Left ventricle myocardium inferior (tissue), 1 donor: ENCODE data around the gene UHRF2. TPM values are rescaled to one million over a fixed set of nuclear protein-coding genes. Genes with fewer than 3 reads are reported as not detected.

ENCODE experiments used
- DNase-seq: peaks from one replicate; pipeline ENCODE4 v3.0.0-alpha.2; 2020
- H3K27ac ChIP-seq: fragments of 200-600 bp; replicated peaks from 2 replicates; pipeline ENCODE4 v1.8.0; 2021
- H3K27me3 ChIP-seq: fragments of 200-600 bp; 2 replicates; pipeline ENCODE4 v1.8.0; 2021; ENCODE audit warnings: low read depth
- H3K36me3 ChIP-seq: fragments of 200-600 bp; 2 replicates; pipeline ENCODE4 v1.8.0; 2021
- H3K4me1 ChIP-seq: fragments of 200-600 bp; 2 replicates; pipeline ENCODE4 v1.8.0; 2021
- H3K4me3 ChIP-seq: fragments of 200-600 bp; 2 replicates; pipeline ENCODE4 v1.8.0; 2021; ENCODE audit warnings: mild to moderate bottlenecking, moderate library complexity
- H3K9me3 ChIP-seq: fragments of 200-600 bp; replicated peaks from 2 replicates; pipeline ENCODE4 v1.8.0; 2021
- CTCF ChIP-seq: fragments of 200-600 bp; IDR thresholded peaks from 2 replicates; pipeline ENCODE4 v1.8.0; 2021; ENCODE audit warnings: antibody characterized with exemption, mild to moderate bottlenecking, borderline replicate concordance
- intact Hi-C: fragments of 100-400 bp; cut with micrococcal nuclease; formaldehyde crosslinking; loops from one replicate; pipeline ENCODE4 v1.11.0; 2022
- total RNA-seq: library from RNA; stranded (reverse); fragmentation: NEBNext Ultra II Directional; extraction: Animal tissue kit (Norgen Biotek cat#: 25700); gene quantifications from one replicate; pipeline ENCODE4 v1.2.1, GENCODE V29; 2021
- donor health status: DM: no; HTN: yes; CAD: no; lungs with severe emphysema.

The UHRF2 gene
- total RNA-seq, 1 donor from 2014 or later: 14.1 TPM

- intact Hi-C loops: no loop called here
- peaks cover 62% of the 10 kb centered on the region for H3K4me1 ChIP-seq
- no peak for TF ChIP-seq CTCF
- H3K27me3 ChIP-seq: no peaks in the 10 kb centered on the region
- peak overlapping the region; percentile 93 for H3K27ac ChIP-seq
- H3K4me3 ChIP-seq: peak overlapping the region; percentile 86
- no peaks in the 10 kb centered on the region for H3K36me3 ChIP-seq
- no peaks in the 10 kb centered on the region for H3K9me3 ChIP-seq
- no peak for DNase-seq
These were observed 2.3 kb downstream of the UHRF2 start for GRCh38 chr9:6415266-6415665.

GRCh38 chr9:6417186-6417585 is 4.2 kb downstream of the UHRF2 start:
- DNase-seq: no peak
- H3K4me1 ChIP-seq: peaks cover 59% of the 10 kb centered on the region
- H3K4me3 ChIP-seq: no peak overlapping the region
- H3K27me3 ChIP-seq: no peaks in the 10 kb centered on the region
- TF ChIP-seq CTCF: no peak
- intact Hi-C loops: no loop called here
- peaks cover 9% of the 10 kb centered on the region for H3K36me3 ChIP-seq
- no peak overlapping the region for H3K27ac ChIP-seq
- no peaks in the 10 kb centered on the region for H3K9me3 ChIP-seq

- H3K27ac ChIP-seq: no peak overlapping the region
- no peaks in the 10 kb centered on the region for H3K9me3 ChIP-seq
- H3K4me1 ChIP-seq: peaks cover 48% of the 10 kb centered on the region
- TF ChIP-seq CTCF: no peak
- DNase-seq: no peak
- H3K4me3 ChIP-seq: no peak overlapping the region
- no peaks in the 10 kb centered on the region for H3K27me3 ChIP-seq
- intact Hi-C loops: no loop called here
- peaks cover 14% of the 10 kb centered on the region for H3K36me3 ChIP-seq
These were observed 5.8 kb downstream of the UHRF2 start for GRCh38 chr9:6418764-6419163.

- Histone ChIP-seq H3K9me3 (no peaks in the 10 kb centered on the region), H3K27ac (no peak overlapping the region), H3K4me1 (peaks cover 30% of the 10 kb centered on the region), H3K4me3 (no peak overlapping the region), H3K27me3 (no peaks in the 10 kb centered on the region), H3K36me3 (peaks cover 14% of the 10 kb centered on the region)
- intact Hi-C loops: no loop called here
- TF ChIP-seq CTCF: no peak
- DNase-seq: no peak
These were observed 11.9 kb downstream of the UHRF2 start for GRCh38 chr9:6424940-6425339.

GRCh38 chr9:6426117-6426516 is 13.1 kb downstream of the UHRF2 start:
- intact Hi-C loops: no loop called here
- TF ChIP-seq CTCF: no peak
- Histone ChIP-seq H3K27me3 (no peaks in the 10 kb centered on the region), H3K9me3 (no peaks in the 10 kb centered on the region), H3K27ac (no peak overlapping the region), H3K4me3 (no peak overlapping the region), H3K36me3 (peaks cover 14% of the 10 kb centered on the region), H3K4me1 (peaks cover 40% of the 10 kb centered on the region)
- DNase-seq: no peak
